Bronchial epithelial cell (primary cell): ENCODE measurements around the gene C4B. TPM values are rescaled to one million over a fixed set of nuclear protein-coding genes. Genes with fewer than 3 reads are reported as not detected.
"Not testable (repeated sequence)": the region's sequence is repeated elsewhere in the genome, so short reads cannot be mapped to it uniquely, and the experiment has no call there.

Experiments
- DNase-seq: peaks from one replicate; pipeline ENCODE4 v3.0.0-alpha.2; 2010; ENCODE audit warnings: low read depth
- FAIRE-seq: peaks from 2 replicates; lab custom pipeline; 2011; peaks lifted over from hg19 to GRCh38; lab: Jason Lieb, UNC
- H3K27me3 ChIP-seq: 2 replicates; pipeline ENCODE4 v1.5.1; 2011; ENCODE audit warnings: low read length; ENCODE audit not compliant: control insufficient read depth, insufficient read depth
- H3K36me3 ChIP-seq: 2 replicates; pipeline ENCODE4 v1.5.1; 2011; ENCODE audit warnings: low read length; ENCODE audit not compliant: control insufficient read depth, insufficient read depth
- H3K4me3 ChIP-seq: 2 replicates; pipeline ENCODE4 v1.5.1; 2011; ENCODE audit warnings: mild to moderate bottlenecking, low read depth, low read length, control low read depth
- total RNA-seq: library from RNA; depleted of rRNA; stranded (reverse); fragments of >200 nt; gene quantifications from 2 replicates; pipeline ENCODE4 v1.2.1, GENCODE V29; 2014

The C4B gene
- total RNA-seq, 1 donor from 2014 or later: 1.6 TPM

GRCh38 chr6:31994421-31994820 is 20.2 kb upstream of the C4B start:
- DNase-seq, H3K36me3 ChIP-seq, H3K4me3 ChIP-seq, H3K27me3 ChIP-seq, FAIRE-seq: not testable (repeated sequence)

DNA sequence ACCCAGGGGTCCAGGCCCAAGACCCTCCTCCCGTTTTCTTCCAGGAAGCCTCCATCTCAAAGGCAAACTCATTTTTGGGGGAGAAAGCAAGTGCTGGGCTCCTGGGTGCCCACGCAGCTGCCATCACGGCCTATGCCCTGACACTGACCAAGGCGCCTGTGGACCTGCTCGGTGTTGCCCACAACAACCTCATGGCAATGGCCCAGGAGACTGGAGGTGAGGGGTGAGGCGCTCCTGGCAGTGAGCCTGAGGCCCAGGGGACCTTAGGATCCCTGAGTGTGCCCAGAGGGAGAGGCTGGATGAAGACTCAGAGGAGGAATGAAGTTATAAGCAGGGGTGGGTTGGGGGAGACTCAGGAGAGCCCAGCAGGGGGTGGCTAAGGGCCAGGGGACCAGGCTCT is 18.2 kb upstream of the C4B start:
- not testable (repeated sequence) for FAIRE-seq, H3K4me3 ChIP-seq, H3K36me3 ChIP-seq, H3K27me3 ChIP-seq, DNase-seq

- not testable (repeated sequence) for H3K27me3 ChIP-seq, H3K36me3 ChIP-seq, H3K4me3 ChIP-seq, DNase-seq, FAIRE-seq
Observed at GRCh38 chr6:32002546-32003268, 11.9 kb upstream of the C4B start.

GRCh38 chr6:32003301-32003700 is 11.3 kb upstream of the C4B start:
- H3K36me3 ChIP-seq, DNase-seq, FAIRE-seq, H3K27me3 ChIP-seq, H3K4me3 ChIP-seq: not testable (repeated sequence)

GRCh38 chr6:32004393-32004792 is 10.2 kb upstream of the C4B start:
- not testable (repeated sequence) for FAIRE-seq, H3K4me3 ChIP-seq, DNase-seq, H3K36me3 ChIP-seq, H3K27me3 ChIP-seq

DNA sequence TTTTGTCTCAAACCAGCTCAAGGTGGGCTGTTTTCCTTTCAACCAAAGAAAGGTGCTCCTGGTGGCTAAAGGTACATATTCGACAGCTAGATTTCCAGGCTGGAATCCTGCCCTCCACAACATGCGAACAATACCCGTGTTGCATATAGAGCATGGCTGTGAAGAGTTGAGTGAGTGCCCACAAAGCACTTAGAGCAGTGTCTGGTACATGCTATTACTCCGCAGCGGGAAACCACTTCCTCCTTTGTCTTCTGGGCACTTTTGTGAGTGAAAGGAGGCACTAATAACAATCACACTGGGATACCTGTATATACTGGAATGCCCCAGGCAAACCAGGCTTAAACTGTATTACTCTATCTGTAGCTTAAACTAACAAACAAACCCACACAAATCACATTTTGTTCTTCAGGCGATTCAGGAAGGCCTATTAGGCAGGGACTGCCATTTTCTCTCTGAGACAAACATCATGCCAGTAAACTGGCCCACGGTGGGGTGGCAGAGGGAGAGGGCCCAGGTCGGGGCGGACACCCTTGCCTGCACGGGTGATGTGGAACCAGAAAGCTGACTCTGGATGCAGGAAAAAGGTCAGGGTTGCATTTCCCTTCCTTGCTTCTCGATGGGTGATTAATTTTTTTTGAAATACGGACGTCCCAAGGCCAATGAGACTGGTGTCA is 9.6 kb upstream of the C4B start:
- FAIRE-seq, DNase-seq, H3K4me3 ChIP-seq, H3K27me3 ChIP-seq, H3K36me3 ChIP-seq: not testable (repeated sequence)

GRCh38 chr6:32005538-32005880 is 9.1 kb upstream of the C4B start:
- H3K27me3 ChIP-seq, H3K4me3 ChIP-seq, FAIRE-seq, H3K36me3 ChIP-seq, DNase-seq: not testable (repeated sequence)

- H3K4me3 ChIP-seq, H3K27me3 ChIP-seq, FAIRE-seq, DNase-seq, H3K36me3 ChIP-seq: not testable (repeated sequence)
Observed at GRCh38 chr6:32005991-32006529, 8.5 kb upstream of the C4B start.

- DNase-seq, H3K27me3 ChIP-seq, FAIRE-seq, H3K4me3 ChIP-seq, H3K36me3 ChIP-seq: not testable (repeated sequence)
Observed at GRCh38 chr6:32007086-32007485, 7.5 kb upstream of the C4B start.

DNA sequence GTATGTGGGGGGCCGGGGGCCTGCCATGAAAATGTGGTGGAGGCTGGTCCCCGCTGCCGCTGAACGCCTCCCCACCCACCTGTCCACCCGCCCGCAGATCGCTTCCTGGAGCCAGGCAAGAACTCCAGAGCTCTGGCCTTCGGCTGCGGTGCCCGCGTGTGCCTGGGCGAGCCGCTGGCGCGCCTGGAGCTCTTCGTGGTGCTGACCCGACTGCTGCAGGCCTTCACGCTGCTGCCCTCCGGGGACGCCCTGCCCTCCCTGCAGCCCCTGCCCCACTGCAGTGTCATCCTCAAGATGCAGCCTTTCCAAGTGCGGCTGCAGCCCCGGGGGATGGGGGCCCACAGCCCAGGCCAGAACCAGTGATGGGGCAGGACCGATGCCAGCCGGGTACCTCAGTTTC is 6.6 kb upstream of the C4B start:
- not testable (repeated sequence) for H3K4me3 ChIP-seq, FAIRE-seq, H3K36me3 ChIP-seq, DNase-seq, H3K27me3 ChIP-seq

- not testable (repeated sequence) for H3K4me3 ChIP-seq, H3K27me3 ChIP-seq, DNase-seq, H3K36me3 ChIP-seq
- peak; percentile 18 for FAIRE-seq
Observed at GRCh38 chr6:32008616-32009015, 6.0 kb upstream of the C4B start.

DNA sequence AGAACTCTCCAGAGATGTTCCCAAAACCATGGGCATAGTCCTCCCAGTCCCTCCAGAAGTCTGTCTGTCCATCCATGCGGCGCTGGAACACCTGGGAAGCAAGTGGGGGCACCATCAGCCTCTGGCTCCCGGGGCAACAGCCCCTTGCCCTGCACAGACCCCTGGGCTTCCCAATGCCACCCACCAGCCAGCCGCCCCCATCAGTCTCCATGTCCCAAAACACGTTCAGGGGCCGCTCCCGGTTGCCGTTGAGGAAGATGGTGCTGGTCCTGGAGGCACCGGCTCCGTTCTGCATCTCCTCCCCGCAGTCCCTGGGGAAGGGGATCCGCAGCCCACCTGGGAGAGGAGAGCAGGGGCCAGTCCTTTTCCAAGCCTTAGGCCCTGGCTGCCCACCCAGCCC is 5.1 kb upstream of the C4B start:
- DNase-seq, FAIRE-seq, H3K27me3 ChIP-seq, H3K36me3 ChIP-seq, H3K4me3 ChIP-seq: not testable (repeated sequence)

DNA sequence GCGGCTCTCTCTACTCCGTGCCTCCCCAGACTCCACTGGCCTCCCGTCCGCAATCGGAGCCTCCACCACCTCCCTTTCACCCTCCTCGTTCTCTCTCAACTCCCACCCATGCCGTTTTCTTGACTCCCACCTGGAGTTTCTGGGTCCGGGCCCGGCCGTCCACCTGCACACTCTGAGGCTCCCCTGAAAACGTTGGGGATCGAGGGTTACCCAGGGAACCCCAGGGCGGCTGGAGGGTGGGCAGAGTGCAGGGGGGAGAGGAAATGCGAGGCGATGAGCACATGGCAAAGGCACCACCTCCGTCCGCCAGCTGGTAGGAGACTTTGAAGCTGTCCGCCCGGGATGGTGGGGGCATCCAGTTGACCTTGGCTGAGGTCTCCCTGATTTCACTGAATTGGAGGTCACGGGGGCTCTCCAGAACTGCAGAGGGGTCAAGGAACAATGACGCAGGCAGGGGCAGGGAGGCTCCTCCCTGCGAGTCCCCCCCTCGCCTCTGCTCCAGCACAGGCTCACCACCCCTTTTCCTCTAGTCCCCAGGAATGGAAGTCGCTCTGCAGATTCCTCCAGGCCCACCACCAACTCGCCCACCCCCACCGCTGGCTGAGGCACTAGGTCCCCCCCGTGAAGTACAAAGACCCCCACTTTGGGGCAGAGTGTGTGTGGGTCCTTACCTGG is 3.6 kb upstream of the C4B start:
- DNase-seq, FAIRE-seq: not testable (repeated sequence)

DNA sequence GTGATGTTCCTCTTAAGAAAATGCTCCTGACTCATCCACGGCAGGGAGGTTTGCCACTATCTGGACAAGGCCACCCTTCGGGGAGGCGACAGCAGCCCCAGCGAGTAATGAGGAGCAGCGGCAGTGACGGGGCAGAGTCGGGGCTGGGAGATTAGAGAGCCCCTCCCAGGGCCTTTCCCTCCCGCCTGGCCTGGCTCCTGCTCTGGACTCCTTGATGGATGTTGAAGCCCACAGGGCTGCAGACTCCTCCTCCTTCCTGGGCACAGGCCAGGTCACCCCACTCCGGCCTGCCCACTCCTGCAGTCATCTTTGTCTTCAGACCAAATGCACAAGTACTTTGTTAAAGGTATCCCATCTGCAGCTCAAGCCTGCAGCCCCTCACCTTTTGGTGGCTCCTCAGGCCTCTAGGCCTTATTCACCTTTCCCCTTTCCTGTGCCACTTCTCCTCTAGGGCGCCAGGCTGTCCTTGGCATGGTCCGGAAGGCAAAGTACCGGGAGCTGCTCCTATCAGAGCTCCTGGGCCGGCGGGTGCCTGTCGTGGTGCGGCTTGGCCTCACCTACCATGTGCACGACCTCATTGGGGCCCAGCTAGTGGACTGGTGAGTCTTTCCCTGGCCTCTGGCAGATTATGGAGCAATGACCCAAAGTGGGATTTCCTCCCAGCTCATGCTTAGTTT is 1.5 kb upstream of the C4B start:
- not testable (repeated sequence) for FAIRE-seq

More for the DNA sequence above, 3.6 kb upstream of the C4B start:
- not testable (repeated sequence) for H3K4me3 ChIP-seq, H3K36me3 ChIP-seq, H3K27me3 ChIP-seq

More for the DNA sequence above, 1.5 kb upstream of the C4B start:
- H3K4me3 ChIP-seq, H3K36me3 ChIP-seq, H3K27me3 ChIP-seq, DNase-seq: not testable (repeated sequence)
